Left renal cortex interstitium (tissue), 4 donors: ENCODE results near the gene ADARB2. TPM values are rescaled to one million over a fixed set of nuclear protein-coding genes. Genes with fewer than 3 reads are reported as not detected.
"Not testable (repeated sequence)": the region's sequence is repeated elsewhere in the genome, so short reads cannot be mapped to it uniquely, and the experiment has no call there.

Experiments
- DNase-seq, 4 donors: peaks; one replicate each; pipeline ENCODE4 v3.0.0-alpha.2; 2013; ENCODE audit warnings: low read depth in 4 of 4, low spot score in 2 of 4, missing footprints in 1 of 4
- polyA plus RNA-seq, 4 donors: library from polyadenylated mRNA; unstranded; fragments of 120-200 nt; gene quantifications; one replicate each; pipeline ENCODE4 v1.2.1, GENCODE V29; 2013; ENCODE audit not compliant: insufficient read length in 4 of 4

Gene ADARB2
- polyA plus RNA-seq, 4 donors, result 1.2 to 2.0 (median 1.3) TPM

DNA sequence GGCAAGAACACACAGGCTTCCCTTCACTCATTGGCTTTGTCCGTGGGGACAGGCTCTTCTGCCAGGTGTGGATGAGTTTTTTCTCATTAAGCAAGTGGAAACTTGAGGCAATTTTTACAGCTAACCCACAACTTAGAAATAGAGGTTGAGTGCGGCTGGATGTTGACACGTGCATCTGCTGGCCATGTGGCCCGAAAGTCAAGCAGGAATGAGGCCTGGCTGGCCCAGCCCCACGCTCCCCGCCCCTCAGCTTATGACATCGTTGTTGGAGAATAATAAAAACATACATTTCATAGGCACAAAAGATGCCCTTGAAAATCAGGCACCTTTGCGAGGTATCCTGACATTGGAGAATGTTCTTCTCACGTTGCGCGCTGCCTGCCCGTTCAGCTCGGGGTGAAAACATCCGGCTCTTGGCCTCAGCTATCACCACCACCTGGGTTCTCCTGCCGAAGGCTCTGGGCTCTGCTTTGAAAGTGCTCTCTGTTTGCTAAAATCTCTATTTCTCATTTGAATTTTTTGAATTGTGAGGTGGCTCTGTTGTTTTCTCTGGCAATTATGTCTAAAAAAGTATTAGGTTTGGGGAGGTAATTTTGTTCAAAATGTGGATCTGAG is 370.4 kb downstream of the ADARB2 start:
- no peak for DNase-seq

DNA sequence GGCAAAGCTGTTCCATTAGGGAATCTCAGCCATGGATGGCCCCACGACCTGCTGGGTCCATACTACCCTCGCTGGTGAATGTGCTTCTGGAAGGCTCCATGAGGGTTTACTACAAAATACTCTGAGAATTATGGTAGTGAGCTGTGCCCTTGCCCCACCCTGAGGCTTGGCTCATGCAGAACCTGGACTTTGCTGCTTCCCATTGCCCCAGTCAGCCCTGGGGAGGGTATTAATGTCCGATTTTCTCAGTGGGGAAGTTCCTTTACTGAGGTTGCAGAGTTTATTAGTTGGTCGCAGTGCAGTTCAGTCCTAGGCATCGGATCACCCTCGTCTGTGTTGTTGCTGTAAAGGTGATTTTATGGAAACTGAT is 371.0 kb downstream of the ADARB2 start:
- no peak for DNase-seq

DNA sequence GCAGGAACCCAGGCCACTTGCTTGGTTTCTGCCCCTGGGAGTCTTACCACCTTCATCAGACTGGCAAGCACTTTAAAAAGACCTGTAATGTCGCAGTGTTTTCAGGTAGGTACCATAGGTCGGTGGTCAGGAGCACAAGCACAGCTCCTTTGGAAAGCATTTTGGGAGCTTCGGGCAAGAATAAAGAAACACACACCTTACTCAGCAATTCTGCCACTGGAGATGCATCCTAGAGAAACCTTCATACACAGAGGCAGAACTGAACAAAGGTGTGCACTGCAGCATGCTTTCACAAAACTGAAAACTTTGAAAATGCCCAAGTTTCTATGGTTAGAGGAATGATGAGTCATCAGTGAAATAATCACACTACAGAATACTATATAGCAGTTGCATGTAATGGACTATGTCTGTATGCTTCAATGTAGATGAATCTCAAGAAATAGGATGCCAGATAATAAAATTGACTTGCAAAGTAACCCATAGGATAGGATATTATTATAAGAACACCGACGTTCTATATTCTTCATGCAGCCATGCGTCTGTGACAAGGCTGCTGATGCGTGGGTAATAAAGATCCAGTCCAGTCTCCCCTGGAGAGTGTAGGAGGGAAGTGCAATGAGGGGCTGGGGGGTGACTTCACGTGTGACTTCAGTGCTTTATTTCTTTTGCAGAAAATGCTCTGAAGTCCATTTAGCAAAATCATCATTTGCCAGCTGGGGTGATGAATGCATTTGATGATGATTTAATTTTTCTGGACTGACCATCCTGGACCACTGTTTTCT is 371.6 kb downstream of the ADARB2 start:
- DNase-seq, result no peak

DNA sequence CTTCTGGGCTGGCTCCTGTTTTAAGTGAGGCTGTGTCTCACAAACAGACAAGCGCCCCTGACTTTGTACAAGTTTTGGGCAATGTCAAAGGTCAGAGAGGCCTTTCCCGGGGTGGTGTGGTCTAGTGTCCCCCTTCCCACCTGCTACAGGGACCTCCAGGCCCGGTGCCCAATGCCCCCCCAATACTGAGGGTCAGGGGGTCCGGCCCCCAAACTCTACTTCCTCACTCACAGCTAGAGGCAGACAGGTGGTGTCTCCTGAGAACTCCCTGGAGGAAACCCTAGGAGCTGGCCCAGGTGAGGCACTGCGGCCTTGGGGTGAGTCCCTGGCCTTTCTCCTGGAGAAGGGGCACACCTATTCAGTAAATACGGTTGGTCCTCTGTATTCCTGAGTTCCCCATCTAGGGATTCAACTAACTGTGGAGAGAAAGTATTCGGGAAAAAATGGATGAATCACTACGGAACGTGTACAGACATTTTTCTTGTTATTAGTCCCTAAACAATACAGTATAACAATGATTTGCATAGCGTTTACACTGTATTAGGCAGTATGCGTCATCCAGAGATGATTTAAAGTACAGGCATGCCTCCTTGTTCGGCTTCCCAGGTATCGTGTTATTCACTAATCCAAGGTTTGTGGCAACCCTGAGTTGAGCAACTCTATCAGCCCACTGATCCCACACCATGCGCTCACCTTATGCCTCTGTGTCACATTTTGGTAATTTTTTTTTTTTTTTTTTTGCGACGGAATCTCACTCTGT is 373.0 kb downstream of the ADARB2 start:
- no peak for DNase-seq

DNA sequence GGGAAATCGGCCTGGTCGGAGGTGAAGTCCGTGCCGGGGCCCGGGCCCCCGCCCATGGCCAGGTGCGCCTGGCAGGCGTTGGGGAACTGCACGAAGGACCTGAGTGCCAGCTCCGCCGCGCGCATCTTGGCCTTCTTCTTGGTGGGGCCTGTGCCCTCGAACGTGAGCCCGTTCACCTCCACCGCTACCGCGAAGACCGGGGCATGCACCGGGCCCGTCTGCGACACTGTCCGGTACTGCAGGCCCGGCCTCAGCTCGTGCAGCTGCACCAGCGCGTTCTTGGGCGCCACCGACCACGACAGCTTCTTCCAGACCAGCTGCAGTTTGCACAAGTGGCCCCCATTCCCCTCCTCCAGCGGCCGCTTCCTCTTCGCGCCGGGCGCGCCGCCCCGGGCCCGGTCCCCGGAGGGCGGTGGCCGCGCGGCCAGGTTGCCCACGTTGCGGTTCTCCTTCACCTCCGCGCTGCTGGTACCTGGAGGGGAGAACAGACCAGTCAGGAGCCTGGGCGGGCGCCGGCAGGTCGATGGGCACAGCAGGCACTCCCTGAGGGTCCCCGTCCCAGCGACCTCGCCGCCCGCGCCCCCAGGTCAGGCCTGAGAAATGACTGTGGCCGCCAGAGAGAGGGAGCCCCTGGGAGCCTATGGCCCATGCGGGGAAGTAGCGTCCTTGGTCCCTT is 373.7 kb downstream of the ADARB2 start:
- DNase-seq, result no peak

DNA sequence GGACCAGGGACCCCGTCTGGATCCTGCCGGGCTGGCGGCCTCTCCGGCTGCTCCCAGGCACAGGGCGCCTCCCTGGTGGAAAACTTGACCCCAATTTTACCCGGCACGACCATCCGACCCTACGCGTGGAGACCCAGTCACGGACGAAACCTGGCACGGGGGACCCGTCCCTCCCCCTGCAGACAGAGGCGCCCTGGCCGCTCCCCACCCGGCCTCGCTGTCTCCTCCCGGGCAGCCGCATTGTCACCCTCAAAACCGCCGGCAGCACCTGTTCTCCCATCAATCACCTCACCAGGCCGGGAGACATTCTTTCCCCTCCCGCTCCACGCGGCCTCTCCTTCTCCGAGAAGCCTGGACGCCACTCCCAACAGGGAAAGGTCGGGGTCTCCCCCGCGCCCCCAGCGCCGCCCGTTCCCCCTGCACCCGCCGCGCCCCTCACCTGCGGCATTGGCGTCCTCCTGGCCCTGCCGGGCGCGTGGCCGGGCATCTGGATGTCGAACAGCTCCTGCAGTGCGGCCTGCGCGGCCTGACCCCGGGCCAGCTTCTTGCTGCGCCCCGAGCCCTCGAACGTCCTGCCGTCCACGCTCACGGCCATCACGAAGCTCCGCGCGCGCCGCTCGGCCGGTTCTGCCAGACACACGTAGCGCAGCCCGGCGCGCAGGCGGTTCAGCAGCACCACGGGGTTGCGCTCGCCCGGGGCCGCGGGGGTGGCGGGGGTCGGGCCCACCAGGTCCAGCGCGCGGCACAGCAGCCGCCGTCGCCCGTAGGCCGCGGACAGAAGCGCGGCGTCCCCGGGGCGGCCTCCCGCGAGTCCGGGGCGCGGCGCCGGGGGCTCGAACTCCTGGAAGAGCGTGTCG is 374.5 kb downstream of the ADARB2 start:
- no peak for DNase-seq

DNA sequence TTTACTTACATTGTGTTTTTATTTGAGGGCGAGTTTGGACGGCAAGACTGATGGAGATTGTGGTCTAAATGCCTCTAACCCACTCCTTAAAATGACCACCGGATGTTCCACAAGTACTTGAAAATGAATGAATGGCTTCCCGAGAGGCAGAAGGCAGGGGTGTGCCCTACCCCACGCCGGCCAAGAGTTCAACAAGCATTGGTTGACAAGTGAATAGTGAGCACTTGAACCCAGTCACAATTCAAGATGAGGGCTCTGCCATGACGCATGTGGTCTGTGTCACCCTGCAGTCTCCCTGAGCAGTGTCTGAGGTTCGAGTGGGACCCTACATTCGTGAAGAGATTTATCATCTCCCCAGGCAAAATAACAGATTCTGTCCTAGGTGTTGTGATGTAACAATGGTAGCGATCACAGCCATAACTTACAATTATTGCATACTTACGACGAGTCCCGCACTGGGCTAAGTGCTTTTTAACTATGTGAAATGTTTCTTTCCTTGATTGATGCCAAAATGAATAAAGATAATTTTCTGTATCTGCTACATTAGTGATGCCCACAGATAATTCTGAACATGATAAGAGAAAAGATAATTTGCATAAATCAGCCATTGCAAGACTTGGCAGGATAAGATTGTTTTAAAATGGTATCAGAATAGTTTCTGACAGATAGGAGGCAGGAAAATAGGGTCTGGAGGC is 375.8 kb downstream of the ADARB2 start:
- DNase-seq, result no peak

DNA sequence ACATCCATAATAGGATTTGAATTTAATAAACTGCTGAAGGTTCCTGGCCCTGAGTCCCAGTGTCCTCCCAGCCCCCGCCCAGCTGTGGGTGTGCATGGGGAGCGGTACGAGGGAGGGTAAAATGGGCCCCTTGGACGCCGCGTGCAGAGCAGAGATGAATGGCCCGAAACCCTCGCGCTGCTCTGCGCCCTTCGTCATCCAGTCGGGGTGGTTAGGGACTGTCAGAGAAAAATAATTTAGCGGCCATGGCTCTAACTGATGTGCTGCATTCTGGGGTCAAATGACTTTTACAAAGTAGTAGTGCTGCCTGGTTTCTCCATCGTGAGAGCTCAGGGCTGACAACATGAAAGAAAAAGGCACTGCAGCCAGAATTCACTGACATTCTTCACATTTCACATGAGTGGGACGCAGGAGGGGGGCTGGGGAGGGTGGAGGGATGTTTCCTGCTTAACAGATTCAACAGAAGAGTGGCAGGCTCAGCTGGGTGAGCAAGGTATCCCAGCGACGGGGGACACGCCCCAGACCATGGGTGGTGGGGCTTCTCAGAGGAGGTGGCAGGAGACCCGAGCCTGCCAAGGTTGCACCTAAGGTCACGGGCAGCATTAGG is 376.7 kb downstream of the ADARB2 start:
- no peak for DNase-seq

DNA sequence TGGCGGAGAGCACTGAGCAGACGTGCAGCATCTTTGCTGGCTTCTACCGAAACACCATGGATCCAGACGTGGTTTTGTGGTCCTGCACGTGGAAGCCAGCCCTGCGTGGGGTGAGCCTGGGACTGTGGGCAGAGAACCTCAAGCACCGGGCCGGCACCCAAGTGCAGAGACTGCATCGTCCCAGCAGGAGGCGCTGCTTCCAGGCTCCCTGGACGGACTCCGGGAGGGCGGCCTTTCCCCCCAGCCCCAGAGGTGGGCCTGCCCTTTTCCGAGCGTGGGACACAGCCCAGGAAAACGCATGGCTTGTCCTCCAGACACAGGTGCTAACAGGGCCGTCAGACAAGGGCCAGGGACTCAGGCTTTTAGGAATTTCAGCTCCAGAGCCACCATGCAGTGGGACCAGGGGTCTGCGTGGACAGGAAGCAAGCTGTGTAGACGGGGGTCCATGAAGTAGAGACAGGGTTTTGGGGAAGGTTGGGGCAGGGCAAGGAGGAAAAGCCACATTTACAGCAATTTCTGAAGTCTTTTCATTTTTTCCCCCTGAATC is 377.2 kb downstream of the ADARB2 start:
- no peak for DNase-seq

DNA sequence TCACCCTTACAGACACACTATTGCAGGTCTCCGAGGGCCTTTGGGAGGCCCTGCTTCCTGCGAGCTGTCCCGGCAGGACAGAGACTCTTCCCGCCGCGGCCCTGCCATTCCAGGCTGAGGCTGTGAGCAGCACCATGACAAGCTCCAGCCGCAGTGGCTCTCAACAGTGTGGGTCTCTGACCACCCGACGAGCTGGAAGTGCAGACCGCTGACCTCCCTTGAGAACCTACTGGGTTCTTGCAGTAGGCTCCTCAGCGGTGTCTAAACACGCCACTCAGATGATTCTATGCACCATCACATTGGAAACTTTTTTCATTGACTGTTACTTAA is 377.7 kb downstream of the ADARB2 start:
- DNase-seq, result no peak

DNA sequence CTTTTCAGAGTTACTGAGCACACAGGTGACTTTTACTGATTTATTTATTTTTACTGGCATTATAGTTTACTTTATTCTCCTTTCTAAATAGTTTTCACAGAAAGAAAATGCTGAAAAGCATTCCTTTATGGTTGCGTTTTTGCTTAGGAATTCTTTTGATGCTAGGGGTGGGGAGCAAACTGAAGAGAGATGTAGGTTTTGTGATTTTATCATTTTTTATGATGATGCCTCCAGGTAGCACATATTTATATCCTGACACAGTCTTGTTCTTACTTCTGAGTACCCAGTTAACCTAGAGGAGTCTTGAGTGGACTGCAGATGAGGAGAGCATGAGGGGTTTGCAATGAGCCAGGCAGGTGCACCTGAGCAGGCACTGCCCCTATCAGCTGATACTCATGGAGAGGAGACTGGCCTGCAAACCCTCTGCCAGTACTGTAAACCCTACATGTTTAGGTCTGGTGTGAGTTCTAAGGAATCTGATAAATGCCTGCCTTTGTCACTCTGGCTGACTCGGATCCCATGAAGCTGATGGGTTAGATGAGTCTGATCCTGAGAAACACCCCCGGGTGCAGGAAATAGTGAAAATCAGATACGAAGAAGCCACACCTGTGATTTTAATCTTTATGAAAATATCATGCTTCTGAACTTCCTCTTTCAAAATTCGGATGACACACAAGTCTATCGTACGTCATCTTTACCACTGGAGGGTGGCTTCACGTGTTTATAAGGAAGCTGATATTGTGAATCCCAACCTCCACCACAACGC is 378.3 kb downstream of the ADARB2 start:
- DNase-seq, result no peak

DNA sequence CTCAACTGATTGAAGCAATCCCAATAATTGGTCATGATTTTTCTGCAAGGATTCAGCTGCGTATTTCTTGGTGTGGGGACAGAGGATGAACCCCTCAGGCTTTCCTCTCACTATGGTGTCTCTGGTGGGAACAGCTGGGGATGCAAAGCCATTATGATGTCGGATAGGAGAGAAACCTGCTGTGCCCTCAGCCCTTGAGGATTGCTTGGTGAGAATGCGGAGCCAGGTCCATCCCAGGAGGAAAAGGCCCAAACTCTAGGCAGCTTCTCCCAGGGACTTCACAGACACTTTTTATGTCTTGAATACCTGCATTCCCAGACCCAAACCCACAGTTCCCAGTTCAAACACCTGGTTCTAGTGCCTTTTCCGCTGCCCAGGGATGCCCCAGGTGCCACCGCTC is 379.2 kb downstream of the ADARB2 start:
- no peak for DNase-seq

DNA sequence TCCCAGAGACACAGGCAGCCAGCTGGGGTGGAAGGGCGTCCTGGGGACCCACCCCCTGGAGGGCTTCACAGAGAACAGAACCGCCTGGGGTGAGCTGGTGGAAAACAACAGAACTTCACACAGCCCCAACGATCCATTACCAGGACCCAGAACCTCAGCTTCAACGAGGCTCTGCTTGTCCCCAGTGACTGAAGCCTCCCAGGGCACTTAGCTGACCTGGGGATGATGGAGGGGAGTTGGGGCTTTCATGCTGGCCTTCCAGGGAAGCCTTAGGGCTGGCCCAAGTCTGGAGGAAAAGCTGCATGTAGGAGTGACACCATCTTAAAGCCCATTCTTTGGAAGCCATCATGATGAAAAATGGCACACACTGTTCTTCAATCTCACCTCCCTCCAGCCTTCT is 381.0 kb downstream of the ADARB2 start:
- DNase-seq, result no peak

DNA sequence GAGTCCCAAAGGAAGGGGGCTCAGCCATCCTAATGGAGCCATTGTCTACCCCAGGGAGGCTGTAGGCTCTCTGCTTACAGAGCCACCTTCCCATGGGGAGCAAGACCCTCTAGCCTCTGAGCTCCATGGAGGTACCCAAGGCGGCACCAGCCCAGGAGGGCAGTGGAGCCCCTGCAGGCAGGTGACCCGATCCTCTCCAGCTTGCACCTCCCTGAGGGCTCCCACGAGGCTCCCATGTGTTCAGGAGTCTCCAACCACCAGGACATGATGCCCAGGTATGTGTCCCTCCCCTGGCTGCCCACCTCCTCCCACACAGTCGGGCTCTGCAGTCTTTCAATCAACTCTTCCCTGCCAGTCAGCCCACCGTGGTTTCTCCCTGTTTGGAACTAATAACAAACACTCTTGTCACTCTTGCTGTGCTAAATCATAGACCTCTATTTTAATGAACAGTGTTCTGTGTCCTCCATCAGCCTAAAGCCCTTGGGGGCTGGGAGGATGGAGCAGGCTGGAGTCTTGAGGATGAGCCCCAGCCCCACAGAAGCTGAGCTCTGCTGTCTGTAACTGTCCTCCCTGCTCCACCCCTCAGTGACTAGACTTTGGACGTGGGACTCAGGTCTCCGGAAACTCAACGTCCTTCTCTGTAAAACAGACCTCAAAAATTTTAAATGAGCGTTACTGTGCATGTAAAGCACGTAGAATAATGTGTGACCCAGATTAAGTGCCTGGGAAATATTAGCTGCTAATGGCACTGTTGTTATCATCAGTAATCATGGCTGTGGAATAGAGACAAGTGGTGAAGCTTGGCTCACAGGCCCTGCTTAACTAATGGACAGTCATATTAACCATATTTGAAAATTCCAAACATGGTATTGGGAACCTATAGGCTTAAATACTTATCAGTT is 382.3 kb downstream of the ADARB2 start:
- DNase-seq, result no peak

DNA sequence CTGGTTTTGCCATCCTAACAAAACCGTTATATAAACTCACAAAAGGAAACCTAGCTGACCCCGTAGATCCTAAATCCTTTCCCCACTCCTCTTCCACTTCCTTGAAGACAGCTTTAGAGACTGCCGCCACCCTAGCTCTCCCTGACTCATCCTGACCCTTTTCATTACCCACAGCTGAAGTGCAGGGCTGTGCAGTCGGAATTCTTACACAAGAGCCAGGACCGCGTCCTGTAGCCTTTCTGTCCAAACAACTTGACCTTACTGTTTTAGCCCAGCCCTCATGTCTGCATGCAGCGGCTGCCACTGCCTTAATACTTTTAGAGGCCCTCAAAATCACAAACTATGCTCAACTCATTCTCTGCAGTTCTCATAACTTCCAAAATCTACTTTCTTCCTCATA is 385.0 kb downstream of the ADARB2 start:
- not testable (repeated sequence) for DNase-seq

DNA sequence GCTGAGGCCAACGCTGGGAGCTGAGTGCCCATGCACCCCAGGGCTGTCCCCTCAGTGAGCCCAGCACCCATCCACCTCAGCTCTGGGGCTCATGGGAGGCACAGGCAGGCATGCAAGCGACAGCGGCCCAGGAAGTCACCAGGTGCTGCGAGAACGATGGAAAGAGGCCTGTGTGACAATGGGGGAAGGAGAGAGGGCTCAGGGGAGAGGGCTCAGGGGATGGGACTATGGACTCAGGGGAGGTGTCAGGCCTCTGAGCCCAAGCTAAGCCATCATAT is 388.6 kb downstream of the ADARB2 start:
- no peak for DNase-seq

DNA sequence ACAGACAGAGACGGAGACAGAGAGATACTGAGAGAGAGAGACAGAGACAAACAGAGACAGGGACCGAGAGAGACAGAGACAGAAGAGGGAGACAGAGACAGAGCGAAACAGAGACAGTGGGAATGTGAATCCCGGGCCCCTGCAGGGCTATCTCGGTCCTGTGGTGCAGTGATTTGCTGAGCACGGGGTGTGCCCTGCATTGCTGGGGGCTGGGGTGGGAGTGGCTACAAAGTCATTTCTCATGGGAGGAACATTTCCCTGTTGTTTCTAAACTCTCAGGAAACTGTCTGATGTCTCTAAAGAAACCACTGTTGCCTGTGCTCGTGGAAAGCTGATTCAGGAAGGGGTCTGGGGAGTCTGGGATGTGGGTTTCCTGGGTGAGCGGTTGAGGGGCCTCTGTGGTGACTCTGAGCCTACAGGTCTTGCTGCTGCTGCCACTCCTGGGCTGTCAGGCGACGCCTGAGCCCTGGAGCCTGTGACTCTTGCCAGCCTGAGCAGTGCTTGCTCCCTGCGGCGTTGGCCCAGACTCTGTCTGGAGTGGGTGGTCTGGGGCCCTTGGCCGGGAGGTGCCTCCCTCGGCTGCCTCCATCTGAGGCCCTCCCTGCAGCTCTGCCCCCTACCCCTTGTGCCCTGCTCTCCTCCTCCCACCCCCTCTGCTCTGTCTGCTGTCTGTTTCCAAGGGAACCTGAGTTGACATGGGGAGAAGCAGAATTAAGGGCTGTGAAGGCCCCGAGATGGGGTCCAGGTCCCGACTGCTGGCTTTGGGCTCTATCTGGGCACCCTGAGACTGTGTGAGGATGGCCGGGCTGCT is 389.2 kb downstream of the ADARB2 start:
- no peak for DNase-seq
